OCI-LY7 (cell line): ENCODE measurements around the gene FRMD6.

ENCODE experiments used
- CTCF ChIP-seq: fragments of 200-600 bp; sonication (generic); conservative IDR thresholded peaks from 2 replicates; pipeline ENCODE4 v1.5.1; 2014; ENCODE audit warnings: mild to moderate bottlenecking, antibody characterized with exemption, low read length, moderate library complexity, mixed read lengths
- EZH2phosphoT487 ChIP-seq: fragments of 200-600 bp; sonication (generic); IDR thresholded peaks from 2 replicates; pipeline ENCODE4 v1.6.1; 2018; ENCODE audit warnings: low read depth, borderline replicate concordance, mild to moderate bottlenecking, mixed run types, antibody characterized with exemption, low read length, moderate library complexity, mixed read lengths

- no peak for TF ChIP-seq CTCF
- TF ChIP-seq EZH2phosphoT487: no peak
These were observed 64.0 kb downstream of the FRMD6 start for GRCh38 chr14:51715742-51716141.
